GM11168 (cell line): ENCODE results near the gene TNRC18.

Experiments
- in situ Hi-C: fragments of 300-500 bp; cut with MboI; formaldehyde crosslinking; loops from one replicate; pipeline ENCODE4 v1.12.0; 2022; ENCODE audit warnings: low sequenced_read_pairs; ENCODE audit not compliant: unreplicated experiment

The TNRC18 gene

GRCh38 chr7:5451391-5451790 lies 27.8 kb upstream of the TNRC18 start:
- in situ Hi-C loops = no loop called here

- in situ Hi-C loops = no loop called here
Observed at GRCh38 chr7:5450549-5451327, 27.1 kb upstream of the TNRC18 start.

DNA sequence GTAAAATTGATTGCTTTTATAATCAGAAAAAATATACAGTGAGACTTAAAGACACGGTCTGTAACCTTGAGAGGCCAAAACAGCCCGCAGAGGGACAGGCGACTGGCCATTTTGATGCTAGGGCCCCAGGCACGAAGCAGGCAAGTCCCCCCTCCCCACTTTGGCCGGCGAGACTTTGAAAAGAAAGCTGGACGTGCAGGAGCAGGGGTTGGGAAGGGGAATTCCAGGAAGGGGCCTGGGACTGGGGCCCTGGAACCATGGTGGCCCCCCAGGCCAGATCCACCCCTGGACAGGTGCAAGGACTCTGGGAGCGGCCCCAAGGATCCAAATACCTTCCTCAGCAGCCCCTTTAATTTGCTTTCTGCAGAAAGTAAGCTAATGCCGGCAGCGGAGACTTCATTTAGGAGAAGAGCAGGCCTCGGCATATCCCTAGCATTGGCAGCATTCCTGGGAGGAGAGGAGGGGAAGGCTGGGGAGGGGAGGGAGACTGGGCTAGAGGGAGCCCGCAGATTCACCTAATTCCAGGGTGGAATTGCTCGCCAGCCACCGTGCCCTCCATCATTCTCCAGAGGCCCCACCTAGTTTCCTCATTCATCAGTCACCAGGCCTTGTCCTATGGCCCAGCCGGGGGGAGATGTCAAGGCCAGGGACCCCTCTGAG lies 24.9 kb upstream of the TNRC18 start:
- in situ Hi-C loops = no loop called here

GRCh38 chr7:5445981-5446594 lies 22.5 kb upstream of the TNRC18 start:
- in situ Hi-C loops = no loop called here

DNA sequence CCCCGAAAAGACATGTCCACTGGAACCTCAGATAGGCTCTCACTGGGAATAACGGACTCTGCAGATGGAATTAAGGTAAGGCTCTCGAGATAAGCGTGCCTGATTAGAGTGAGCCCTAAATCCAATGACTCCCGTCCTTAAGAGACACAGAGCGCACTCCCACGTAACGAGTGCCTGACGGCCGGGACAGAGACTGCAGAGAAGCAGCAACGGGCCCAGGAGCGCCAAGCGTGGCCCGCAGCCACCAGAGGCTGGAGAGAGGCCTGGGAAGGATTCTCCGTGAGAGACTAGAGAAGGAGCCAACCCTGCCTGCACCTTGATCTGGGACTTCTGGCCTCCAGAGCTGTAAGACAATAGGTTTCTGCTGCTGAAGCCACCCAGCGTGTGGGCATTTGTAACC lies 20.0 kb upstream of the TNRC18 start:
- in situ Hi-C loops = no loop called here

DNA sequence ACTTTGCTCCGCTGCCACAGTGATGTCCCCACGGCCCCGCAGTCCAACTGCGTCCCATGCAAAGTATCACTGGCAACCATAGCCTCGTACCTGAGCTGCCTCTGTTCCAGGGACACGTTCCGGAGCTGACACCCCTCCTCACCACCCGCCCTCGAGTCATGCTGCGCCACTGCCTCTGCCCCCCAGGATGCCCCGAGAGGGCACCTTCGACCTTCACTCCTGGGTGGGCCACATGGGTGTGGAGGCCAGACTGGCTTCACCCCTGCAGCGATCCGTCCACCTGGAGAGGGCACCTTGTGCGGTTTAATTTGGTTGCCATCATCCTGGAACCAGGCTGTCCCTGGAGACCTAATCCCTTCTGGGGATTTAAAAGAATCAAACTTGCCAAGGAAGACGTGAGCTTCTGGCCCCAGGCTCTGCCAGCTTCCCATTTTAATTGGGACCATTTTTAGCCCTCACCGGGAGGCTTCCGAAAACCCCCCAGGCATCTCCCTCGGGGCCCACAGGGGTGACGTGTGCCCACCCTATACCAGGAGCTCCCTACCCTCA lies 19.2 kb upstream of the TNRC18 start:
- in situ Hi-C loops = no loop called here

DNA sequence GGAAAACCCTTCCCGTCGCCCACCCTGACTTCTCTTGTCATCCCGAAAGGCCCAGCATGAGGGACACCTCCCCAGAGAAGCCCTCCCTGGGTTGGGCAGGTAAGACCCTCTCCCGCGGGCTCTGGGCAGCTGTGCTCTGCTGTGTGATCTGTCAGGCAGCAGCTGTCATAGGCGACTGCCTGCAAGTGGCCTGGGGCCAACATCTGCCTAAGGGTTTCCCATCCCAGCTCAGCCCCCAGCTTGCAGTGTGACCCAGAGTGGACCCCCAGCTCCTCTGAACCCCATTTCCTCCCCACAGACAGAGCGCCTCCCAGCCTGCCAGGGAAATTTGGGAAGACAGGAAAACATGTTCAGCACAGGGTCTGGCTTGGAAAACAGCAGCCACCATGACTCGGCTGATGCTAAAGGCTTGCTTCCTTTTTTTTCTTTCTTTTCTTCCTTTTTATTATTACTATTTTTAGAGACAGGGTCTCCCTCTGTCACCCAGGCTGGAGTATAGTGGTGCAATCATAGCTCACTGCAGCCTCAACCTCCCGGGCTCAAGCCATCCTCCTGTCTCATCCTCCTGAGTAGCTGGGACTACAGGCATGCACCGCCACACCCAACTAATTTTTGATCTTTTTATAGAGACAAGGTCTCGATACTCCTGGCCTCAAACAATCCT lies 18.3 kb upstream of the TNRC18 start:
- in situ Hi-C loops = no loop called here

GRCh38 chr7:5439572-5440496 lies 16.2 kb upstream of the TNRC18 start:
- in situ Hi-C loops = no loop called here

- in situ Hi-C loops = no loop called here
Observed at GRCh38 chr7:5439209-5439571, 15.6 kb upstream of the TNRC18 start.

DNA sequence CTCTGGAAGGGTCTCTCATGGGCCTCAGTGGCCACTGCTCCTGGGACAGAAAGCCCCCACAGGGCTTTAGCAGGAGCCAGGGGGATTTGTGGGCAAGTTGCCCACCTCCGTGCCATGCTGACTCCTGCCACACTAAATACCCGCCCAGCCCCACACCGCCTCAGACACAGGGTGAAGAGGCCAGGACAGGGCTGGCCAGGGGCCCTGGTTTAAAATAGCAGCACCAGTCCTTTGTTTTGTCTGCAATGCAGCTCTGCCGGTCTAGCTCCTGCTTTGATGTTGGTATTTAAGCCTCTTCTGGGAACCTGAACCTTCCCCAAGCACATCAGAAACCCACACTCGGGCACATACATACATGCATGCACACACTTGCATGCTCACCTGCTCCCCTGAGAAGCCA lies 14.4 kb upstream of the TNRC18 start:
- in situ Hi-C loops = no loop called here

DNA sequence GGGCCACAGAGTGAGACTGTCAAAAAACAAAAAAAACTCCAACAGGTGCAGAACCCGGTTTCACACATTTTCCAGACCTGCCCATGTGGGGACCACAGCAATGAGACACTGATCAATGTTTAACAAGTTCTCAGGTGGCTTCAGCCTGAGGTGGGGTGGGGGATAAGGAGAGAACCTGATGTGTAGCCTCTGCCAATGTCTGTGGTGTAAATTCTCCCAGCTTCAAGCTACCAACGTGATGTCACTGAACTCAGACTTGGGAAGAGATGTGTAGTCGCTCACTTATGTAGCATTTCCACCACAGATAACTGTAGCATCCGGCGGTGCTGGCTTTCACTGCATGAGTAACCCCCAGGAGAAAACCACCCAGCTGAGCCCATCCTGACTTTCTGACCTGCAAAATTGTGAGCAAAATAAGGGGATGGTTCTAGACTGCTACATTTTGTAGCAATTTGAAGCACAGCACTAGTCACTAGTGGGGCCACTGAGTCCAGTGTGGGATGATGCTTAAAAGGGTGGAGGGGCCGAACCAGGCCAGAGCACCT lies 13.8 kb upstream of the TNRC18 start:
- in situ Hi-C loops = no loop called here

DNA sequence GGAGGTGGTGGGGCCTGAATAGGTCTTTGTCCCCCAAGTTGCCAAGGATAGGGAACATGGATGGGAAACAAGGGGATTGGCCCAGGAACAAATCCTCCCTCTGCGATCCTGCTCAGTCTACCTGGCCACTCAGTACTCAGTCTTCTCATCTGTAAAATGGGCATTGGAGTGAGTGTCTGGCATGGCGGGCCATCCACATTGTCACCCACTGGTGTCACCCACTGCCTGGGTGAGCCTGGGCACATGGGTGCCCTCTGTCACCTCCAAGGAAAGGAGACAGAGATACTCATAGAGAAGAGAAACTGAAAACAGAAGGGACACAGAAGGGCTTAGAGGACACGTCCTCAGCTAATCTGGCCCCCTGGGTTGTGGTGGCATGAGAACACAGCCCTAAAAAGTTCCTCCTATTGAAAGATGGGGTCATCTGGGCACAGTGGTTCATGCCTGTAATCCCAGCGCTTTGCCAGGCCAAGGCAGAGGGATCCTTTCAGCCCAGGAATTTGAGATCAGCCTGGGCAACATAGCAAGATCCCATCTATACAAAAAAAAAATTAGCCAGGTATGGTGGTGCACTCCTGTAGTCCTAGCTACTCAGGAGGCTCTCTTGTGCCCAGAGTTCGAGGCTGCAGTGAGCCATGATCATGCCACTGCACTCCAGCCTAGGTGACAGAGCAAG lies 12.5 kb upstream of the TNRC18 start:
- in situ Hi-C loops = no loop called here

DNA sequence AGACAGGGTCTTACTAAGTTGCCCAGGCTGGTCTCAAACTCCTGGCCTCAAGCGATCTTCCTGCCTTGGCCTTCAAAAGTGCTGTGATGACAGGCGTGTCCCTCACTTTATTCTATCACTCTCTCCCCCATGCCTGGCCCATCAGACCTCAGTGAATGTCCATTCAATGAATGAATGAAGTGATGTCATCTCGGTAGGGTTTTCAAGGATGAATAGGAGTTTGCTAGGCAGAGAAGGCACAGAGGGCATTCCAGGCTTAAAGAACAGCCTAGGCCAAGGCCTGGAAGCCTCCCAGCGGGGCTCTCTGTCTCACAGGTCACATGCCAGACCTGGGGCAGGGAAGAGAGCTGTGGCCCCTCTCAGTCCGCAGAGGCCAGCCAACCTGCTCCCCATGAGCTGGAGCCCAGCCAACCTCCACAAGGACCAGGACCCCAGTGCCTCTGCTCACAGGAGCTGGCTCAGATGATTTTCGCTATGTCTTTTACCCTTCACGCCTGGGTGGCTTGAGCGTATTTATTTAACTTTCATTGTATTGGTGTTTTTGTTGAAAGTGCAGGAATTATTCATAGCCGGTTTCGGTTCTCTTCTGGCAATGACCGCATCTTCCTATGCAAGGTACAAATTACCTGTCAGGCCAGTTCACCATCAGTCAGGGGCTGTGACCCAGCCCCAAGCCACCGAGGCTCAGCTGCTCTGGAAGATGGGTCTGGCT lies 11.8 kb upstream of the TNRC18 start:
- in situ Hi-C loops = no loop called here

- in situ Hi-C loops = no loop called here
Observed at GRCh38 chr7:5433181-5433580, 9.5 kb upstream of the TNRC18 start.

DNA sequence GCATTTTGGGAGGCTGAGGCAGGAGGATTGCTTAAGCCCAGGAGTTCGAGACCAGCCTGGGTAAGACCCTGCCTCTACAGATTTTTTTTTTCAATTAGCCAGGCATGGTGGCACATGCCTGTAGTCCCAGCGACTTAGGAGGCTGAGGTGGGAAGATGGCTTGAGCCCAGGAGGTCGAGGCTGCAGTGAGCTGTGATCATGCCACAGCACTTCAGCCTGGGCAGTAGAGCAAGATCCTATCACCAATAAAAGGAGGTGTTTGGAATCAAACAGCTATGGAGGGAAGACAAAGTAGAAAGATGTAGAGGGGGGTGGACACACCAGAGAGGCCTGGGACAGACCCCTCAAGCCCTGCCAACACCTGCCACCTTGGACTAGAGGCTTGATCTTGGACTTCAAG lies 9.1 kb upstream of the TNRC18 start:
- in situ Hi-C loops = no loop called here

GRCh38 chr7:5431560-5432015 lies 8.0 kb upstream of the TNRC18 start:
- in situ Hi-C loops = no loop called here

GRCh38 chr7:5430612-5430947 lies 6.9 kb upstream of the TNRC18 start:
- in situ Hi-C loops = no loop called here

DNA sequence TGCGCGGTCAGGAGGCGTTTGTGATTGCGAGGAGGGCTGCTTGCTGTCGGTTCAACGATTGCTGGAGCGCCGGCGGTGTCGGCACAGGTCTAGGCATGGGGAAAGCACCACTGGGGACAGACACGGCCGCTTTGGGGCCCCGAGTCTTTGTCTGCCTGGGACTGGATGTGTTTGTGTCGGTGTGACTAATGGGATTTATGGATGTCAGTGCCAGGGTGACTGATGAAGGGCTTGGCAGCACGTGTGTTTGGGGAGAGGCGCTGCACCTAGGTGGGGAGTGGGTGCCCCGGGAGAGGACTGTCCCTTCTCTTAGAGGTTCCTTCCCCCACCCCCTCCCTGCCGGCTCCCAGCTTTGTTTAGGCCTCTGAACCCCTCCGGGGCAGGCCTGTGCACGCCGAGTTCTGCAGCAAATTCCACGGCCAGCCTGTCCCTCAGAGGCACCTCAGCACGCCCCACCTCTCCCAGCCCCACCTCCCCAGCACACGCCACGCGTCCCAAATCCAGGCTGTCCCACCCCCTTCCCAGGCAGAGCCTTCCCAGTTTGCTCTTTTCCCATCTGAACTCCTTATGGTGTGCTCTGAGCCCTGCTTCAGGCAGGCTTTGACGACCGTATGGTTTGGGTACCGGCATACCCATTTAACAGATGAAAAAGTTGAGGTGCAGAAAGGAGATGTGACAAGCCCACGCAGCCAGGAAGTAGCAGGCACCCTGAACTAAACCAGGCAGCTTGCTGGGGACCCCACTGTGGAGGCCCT lies 6.4 kb upstream of the TNRC18 start:
- in situ Hi-C loops = no loop called here
